Measurements from ENCODE around the gene CCDC88C.

- TF ChIP-seq CTCF (IDR thresholded peaks at IDR 0.05; ENCODE audit: low read depth, low read length) (no peak), EZH2phosphoT487 (IDR thresholded peaks at IDR 0.05; ENCODE audit: low read depth) (no peak)
These were observed 10.6 kb downstream of the CCDC88C start for GRCh38 chr14:91406982-91407381.

Measured in OCI-LY3 (cell line).